GM18873 (cell line): ENCODE results near the gene PJA2.
"Not testable (repeated sequence)": the region's sequence is repeated elsewhere in the genome, so short reads cannot be mapped to it uniquely, and the experiment has no call there.

ENCODE experiments used
- ATAC-seq: cut with Tn5 transposase; IDR thresholded peaks from one replicate; pipeline ENCODE4 v1.9.1; 2021; ENCODE audit warnings: mild to moderate bottlenecking, moderate library complexity, moderate number of reproducible peaks; ENCODE audit not compliant: unreplicated experiment, low FRiP score

Gene PJA2

GRCh38 chr5:109409844-109410388 lies at the start of gene PJA2:
Gene PJA2, minus strand, starts transcription at chr5:109409974. Its CDS starts 26,541 bp downstream, at chr5:109383433.
- peak; percentile 94 for ATAC-seq

GRCh38 chr5:109455598-109456096 lies 45.9 kb upstream of the PJA2 start:
- peak; percentile 100 for ATAC-seq

GRCh38 chr5:109454731-109455505 lies 45.1 kb upstream of the PJA2 start:
- no peak for ATAC-seq

- ATAC-seq: no peak
Measured at GRCh38 chr5:109453251-109453650, 43.5 kb upstream of the PJA2 start.

GRCh38 chr5:109452661-109453060 lies 42.9 kb upstream of the PJA2 start:
- no peak for ATAC-seq

GRCh38 chr5:109451146-109451545 lies 41.4 kb upstream of the PJA2 start:
- ATAC-seq: no peak

GRCh38 chr5:109450129-109450877 lies 40.5 kb upstream of the PJA2 start:
- no peak for ATAC-seq

- no peak for ATAC-seq
Measured at GRCh38 chr5:109448838-109449237, 39.1 kb upstream of the PJA2 start.

GRCh38 chr5:109439590-109439989 lies 29.8 kb upstream of the PJA2 start:
- no peak for ATAC-seq

GRCh38 chr5:109426075-109426474 lies 16.3 kb upstream of the PJA2 start:
- no peak for ATAC-seq

GRCh38 chr5:109425521-109425920 lies 15.7 kb upstream of the PJA2 start:
- not testable (repeated sequence) for ATAC-seq

- ATAC-seq: no peak
Measured at GRCh38 chr5:109421956-109422355, 12.2 kb upstream of the PJA2 start.

GRCh38 chr5:109418712-109419352 lies 9.1 kb upstream of the PJA2 start:
- ATAC-seq: no peak

GRCh38 chr5:109416882-109417281 lies 7.1 kb upstream of the PJA2 start:
- ATAC-seq: no peak

GRCh38 chr5:109413921-109414461 lies 4.2 kb upstream of the PJA2 start:
- not testable (repeated sequence) for ATAC-seq

GRCh38 chr5:109413458-109413857 lies 3.7 kb upstream of the PJA2 start:
- ATAC-seq: no peak

- no peak for ATAC-seq
Measured at GRCh38 chr5:109412981-109413402, 3.2 kb upstream of the PJA2 start.

GRCh38 chr5:109411627-109412026 lies 1.9 kb upstream of the PJA2 start:
- no peak for ATAC-seq

GRCh38 chr5:109411149-109411514 lies 1.4 kb upstream of the PJA2 start:
- no peak for ATAC-seq

- ATAC-seq: peak; percentile 10
Measured at GRCh38 chr5:109410389-109411148, 795 bp upstream of the PJA2 start.
